Body of pancreas (tissue), 4 donors: ENCODE measurements around the gene MRPL21. TPM values are rescaled to one million over a fixed set of nuclear protein-coding genes. Genes with fewer than 3 reads are reported as not detected.

Experiments
- ATAC-seq: fragments of 150-250 bp; one replicate; pipeline ENCODE4 v1.9.1; 2016
- DNase-seq, 4 donors: peaks; one replicate each; pipeline ENCODE4 v3.0.0-alpha.2; 2019
- H3K27ac ChIP-seq, 4 donors: fragments of 200-600 bp; sonication (generic); 1 replicate in 3 of 4; 2 replicates in 1 of 4; pipeline versions ENCODE4 v1.5.1 to v1.6.1; 2016 to 2019; ENCODE audit warnings: mild to moderate bottlenecking in 1 of 4, mixed read lengths in 1 of 4, moderate library complexity in 1 of 4
- H3K27me3 ChIP-seq, 2 donors: fragments of 200-600 bp; sonication (generic); one replicate each; pipeline ENCODE4 v1.6.0; 2016; ENCODE audit warnings: mild to moderate bottlenecking in 1 of 2
- H3K36me3 ChIP-seq, 2 donors: fragments of 200-600 bp; sonication (generic); replicated peaks in 1 of 2; 2 replicates each; pipeline ENCODE4 v1.5.1; 2016; ENCODE audit warnings: low read depth in 2 of 2; ENCODE audit not compliant: insufficient read depth in 1 of 2
- H3K4me1 ChIP-seq: fragments of 200-600 bp; sonication (generic); one replicate; pipeline ENCODE4 v1.6.0; 2016
- H3K4me3 ChIP-seq, 2 donors: fragments of 200-600 bp; sonication (generic); 1 replicate in 1 of 2; 2 replicates in 1 of 2; pipeline ENCODE4 v1.5.1; 2016 to 2019
- H3K9me3 ChIP-seq, 3 donors: fragments of 200-600 bp; sonication (generic); 1 replicate in 2 of 3; 2 replicates in 1 of 3; pipeline ENCODE4 v1.5.1; 2016
- POLR2A ChIP-seq, 3 donors: fragments of 450-650 bp; IDR thresholded peaks; one replicate each; pipeline ENCODE4 v1.6.1; 2016; ENCODE audit warnings: antibody characterized with exemption in 3 of 3, mild to moderate bottlenecking in 2 of 3
- WGBS, 2 donors: methylation state at CpG; one replicate each; pipeline ENCODE4 v1.1.5; 2017; 5-methylcytosine and 5-hydroxymethylcytosine counted together
- intact Hi-C: fragments of 100-400 bp; cut with DNase I; formaldehyde crosslinking; loops from one replicate; pipeline ENCODE4 v1.15.1; 2023
- total RNA-seq, 2 donors: library from RNA; depleted of rRNA; stranded (reverse); fragments of >200 nt; gene quantifications; one replicate each; pipeline ENCODE4 v1.1.0, GENCODE V29; 2016
- TF ChIP-seq, protein P1 (sequence below), 7 experiments: fragments of 450-650 bp in 4 of 7; fragments of 200-600 bp in 3 of 7; sonication (generic) in 3 of 7; IDR thresholded peaks; one replicate each; pipeline ENCODE4 v1.5.1; 2016 to 2019; ENCODE audit warnings: antibody characterized with exemption in 7 of 7

Gene MRPL21
- total RNA-seq, 2 donors from 2014 or later: 21.8 to 45.7 TPM

DNA sequence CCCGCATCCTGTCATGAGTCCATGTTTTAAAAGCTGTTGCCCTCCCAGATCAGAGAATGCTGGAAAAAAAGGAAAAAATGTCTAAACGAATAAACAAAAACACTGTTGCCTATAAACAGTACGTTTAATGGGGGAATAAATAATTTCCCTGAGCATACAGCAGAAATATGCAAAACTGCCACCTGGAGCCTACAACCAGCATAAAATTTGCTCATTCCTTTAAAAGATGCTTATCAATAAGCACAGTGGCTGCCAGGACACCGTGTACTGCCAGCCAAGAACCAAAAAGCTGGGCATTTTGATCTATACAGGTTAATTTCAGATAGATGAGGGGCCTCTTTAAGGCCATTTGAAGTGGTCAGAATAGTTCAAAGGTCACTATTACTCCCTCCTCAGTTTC, 56.2 kb downstream of the MRPL21 start:
- no peak for ATAC-seq
- H3K4me3 ChIP-seq: no peak overlapping the region
- WGBS, 2 donors: 51 to 54% methylated on average over 4 of the region's 4 CpGs

DNA sequence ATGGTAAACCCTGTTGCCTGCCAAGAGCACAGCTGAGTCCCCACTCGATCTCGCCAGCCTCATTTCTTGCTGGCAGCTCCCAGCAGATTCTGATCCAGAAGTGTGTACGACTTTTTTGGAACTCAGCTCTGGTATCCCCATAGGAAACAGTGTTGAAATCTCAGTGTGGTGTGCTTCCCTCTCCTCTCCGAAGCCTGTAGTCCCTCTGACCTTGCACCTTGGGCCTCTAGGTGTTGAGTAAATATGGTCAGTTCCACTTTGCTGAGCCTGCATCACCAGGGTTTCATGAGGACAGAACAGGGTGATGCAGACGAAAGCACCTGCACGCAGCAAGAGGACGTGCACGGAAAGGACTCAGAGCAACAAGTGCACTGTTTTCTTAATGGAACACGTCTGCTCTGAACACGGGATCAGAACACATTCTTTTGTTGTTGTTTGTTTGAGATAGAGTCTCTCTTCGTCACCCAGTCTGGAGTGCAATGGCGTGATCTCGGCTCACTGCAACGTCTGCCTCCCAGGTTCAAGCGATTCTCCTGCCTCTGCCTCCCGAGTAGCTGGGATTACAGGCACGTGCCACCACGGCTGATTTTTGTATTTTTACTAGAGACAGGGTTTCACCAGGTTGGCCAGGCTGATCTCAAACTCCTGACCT, 58.2 kb downstream of the MRPL21 start:
- Histone ChIP-seq H3K27me3 (no peaks in the 10 kb centered on the region), H3K4me3 (no peak overlapping the region), H3K27ac (no peak overlapping the region), H3K4me1 (peaks cover 28% of the 10 kb centered on the region), H3K36me3 (no peaks in the 10 kb centered on the region), H3K9me3 (no peaks in the 10 kb centered on the region)
- no peak for ATAC-seq
- 59 to 74% methylated on average over 17 to 18 of the region's 18 CpGs for WGBS, 2 donors
- TF ChIP-seq, protein P1, sequence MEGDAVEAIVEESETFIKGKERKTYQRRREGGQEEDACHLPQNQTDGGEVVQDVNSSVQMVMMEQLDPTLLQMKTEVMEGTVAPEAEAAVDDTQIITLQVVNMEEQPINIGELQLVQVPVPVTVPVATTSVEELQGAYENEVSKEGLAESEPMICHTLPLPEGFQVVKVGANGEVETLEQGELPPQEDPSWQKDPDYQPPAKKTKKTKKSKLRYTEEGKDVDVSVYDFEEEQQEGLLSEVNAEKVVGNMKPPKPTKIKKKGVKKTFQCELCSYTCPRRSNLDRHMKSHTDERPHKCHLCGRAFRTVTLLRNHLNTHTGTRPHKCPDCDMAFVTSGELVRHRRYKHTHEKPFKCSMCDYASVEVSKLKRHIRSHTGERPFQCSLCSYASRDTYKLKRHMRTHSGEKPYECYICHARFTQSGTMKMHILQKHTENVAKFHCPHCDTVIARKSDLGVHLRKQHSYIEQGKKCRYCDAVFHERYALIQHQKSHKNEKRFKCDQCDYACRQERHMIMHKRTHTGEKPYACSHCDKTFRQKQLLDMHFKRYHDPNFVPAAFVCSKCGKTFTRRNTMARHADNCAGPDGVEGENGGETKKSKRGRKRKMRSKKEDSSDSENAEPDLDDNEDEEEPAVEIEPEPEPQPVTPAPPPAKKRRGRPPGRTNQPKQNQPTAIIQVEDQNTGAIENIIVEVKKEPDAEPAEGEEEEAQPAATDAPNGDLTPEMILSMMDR (IDR thresholded peaks at IDR 0.05): no peak
- no peak for TF ChIP-seq POLR2A (IDR thresholded peaks at IDR 0.05)
- intact Hi-C loops: no loop called here
- DNase-seq: peak in 1 of 4 donors; percentile 10

More for the DNA sequence above, 56.2 kb downstream of the MRPL21 start:
- DNase-seq: no peak
- H3K36me3 ChIP-seq: no peaks in the 10 kb centered on the region
- H3K4me1 ChIP-seq: peaks cover 21% of the 10 kb centered on the region
- no peaks in the 10 kb centered on the region for H3K27me3 ChIP-seq
- intact Hi-C loops: no loop called here
- no peaks in the 10 kb centered on the region for H3K9me3 ChIP-seq
- TF ChIP-seq, protein P1 (IDR thresholded peaks at IDR 0.05): no peak
- TF ChIP-seq POLR2A (IDR thresholded peaks at IDR 0.05): no peak
- H3K27ac ChIP-seq: no peak overlapping the region

DNA sequence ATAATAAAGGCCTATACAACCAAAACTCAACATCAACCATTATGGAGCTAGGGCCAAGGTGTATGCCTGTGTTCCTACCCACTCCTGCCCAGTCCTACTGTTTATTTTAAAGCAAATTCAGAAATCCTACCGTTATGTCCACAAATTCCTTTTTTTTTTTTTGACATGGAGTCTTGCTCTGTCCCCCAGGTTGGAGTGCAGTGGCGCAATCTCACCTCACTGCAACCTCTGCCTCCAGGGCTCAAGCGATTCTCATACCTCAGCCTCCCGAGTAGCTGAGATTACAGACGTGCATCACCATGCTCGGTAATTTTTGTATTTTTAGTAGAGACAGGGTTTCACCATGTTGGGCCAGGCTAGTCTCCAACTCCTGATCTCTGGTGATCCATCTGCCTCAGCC, 58.8 kb downstream of the MRPL21 start:
- Histone ChIP-seq H3K36me3 (no peaks in the 10 kb centered on the region), H3K4me3 (no peak overlapping the region), H3K27me3 (no peaks in the 10 kb centered on the region), H3K4me1 (peaks cover 34% of the 10 kb centered on the region), H3K27ac (peak overlapping the region in 1 of 4 donors; percentile 97), H3K9me3 (no peaks in the 10 kb centered on the region)
- intact Hi-C loops: no loop called here
- WGBS, 2 donors: 83 to 87% methylated on average over 6 of the region's 6 CpGs
- DNase-seq (no peak), ATAC-seq (no peak)
- TF ChIP-seq, protein P1 (IDR thresholded peaks at IDR 0.05): no peak

DNA sequence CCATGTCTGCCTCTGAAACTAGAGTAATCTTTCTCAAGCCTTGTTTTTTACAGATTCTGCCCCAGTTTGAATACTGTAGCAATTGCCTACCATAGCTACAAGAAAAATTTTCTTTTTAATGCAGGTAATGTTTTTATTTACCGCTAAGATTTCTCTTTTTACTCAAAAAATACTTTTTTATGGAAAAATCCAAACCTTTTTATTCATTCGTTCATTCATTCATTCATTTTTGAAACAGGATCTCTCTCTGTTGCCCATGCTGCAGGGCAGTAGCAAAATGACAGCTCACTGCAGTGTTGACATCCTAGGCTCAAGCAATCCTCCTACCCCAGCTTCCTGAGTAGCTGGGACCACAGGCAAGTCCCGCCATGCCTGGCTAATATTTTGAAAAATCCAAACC, 59.3 kb downstream of the MRPL21 start:
- no peaks in the 10 kb centered on the region for H3K9me3 ChIP-seq
- no peak overlapping the region for H3K4me3 ChIP-seq
- intact Hi-C loops: no loop called here
- ATAC-seq (no peak), DNase-seq (no peak)
- H3K36me3 ChIP-seq: no peaks in the 10 kb centered on the region
- H3K27me3 ChIP-seq: no peaks in the 10 kb centered on the region
- H3K27ac ChIP-seq: peak overlapping the region in 3 of 4 donors; percentile 77 to 97 (median 83)
- H3K4me1 ChIP-seq: peaks cover 39% of the 10 kb centered on the region
- TF ChIP-seq, protein P1 (IDR thresholded peaks at IDR 0.05): no peak
- TF ChIP-seq POLR2A (IDR thresholded peaks at IDR 0.05): no peak
- WGBS, 2 donors: 67 to 78% methylated on average over 3 of the region's 3 CpGs
